SJSA1 (cell line): ENCODE data around the gene DNAJC6. TPM values are rescaled to one million over a fixed set of nuclear protein-coding genes. Genes with fewer than 3 reads are reported as not detected.

Experiments
- DNase-seq, 2 experiments: peaks; one replicate each; pipeline ENCODE4 v3.0.0-alpha.2; 2015 to 2020; ENCODE audit warnings: low spot score in 2 of 2, low read depth in 1 of 2
- H3K27ac ChIP-seq: fragments of 250-450 bp; sonication (Bioruptor Pico); 2 replicates; pipeline ENCODE4 v1.5.1; 2020; ENCODE audit warnings: mild to moderate bottlenecking, moderate library complexity
- H3K27me3 ChIP-seq: fragments of 250-450 bp; sonication (Bioruptor Pico); replicated peaks from 2 replicates; pipeline ENCODE4 v1.5.1; 2020; ENCODE audit warnings: mild to moderate bottlenecking, moderate library complexity
- H3K36me3 ChIP-seq: fragments of 250-450 bp; sonication (Bioruptor Pico); 2 replicates; pipeline ENCODE4 v1.5.1; 2020; ENCODE audit warnings: mild to moderate bottlenecking
- H3K4me1 ChIP-seq: fragments of 250-450 bp; sonication (Bioruptor Pico); replicated peaks from 2 replicates; pipeline ENCODE4 v1.6.1; 2021; ENCODE audit warnings: mild to moderate bottlenecking
- H3K4me3 ChIP-seq: fragments of 250-450 bp; sonication (Bioruptor Pico); 2 replicates; pipeline ENCODE4 v1.5.1; 2020; ENCODE audit warnings: mild to moderate bottlenecking
- H3K9me3 ChIP-seq: fragments of 250-450 bp; sonication (Bioruptor Pico); replicated peaks from 2 replicates; pipeline ENCODE4 v1.5.1; 2020; ENCODE audit warnings: mild to moderate bottlenecking
- total RNA-seq: library from RNA; depleted of rRNA; stranded (reverse); fragments of >200 nt; shearing (Covaris generic); gene quantifications from 2 replicates; pipeline ENCODE4 v1.2.3, GENCODE V29; 2014

The DNAJC6 gene
- total RNA-seq, 1 experiment from 2014 or later: 0.47 TPM

GRCh38 chr1:65412256-65412983, 103.1 kb downstream of the DNAJC6 start:
- Histone ChIP-seq H3K9me3 (no peaks in the 10 kb centered on the region), H3K4me3 (no peak overlapping the region), H3K27ac (no peak overlapping the region), H3K36me3 (no peaks in the 10 kb centered on the region), H3K27me3 (peaks cover 8% of the 10 kb centered on the region; the same call in 1 of the 2 replicates), H3K4me1 (peaks cover 19% of the 10 kb centered on the region)
- no peak for DNase-seq

- H3K36me3 ChIP-seq: no peaks in the 10 kb centered on the region
- H3K27ac ChIP-seq: no peak overlapping the region
- DNase-seq: no peak
- peaks cover 19% of the 10 kb centered on the region for H3K4me1 ChIP-seq
- peaks cover 8% of the 10 kb centered on the region; the same call in 1 of the 2 replicates for H3K27me3 ChIP-seq
- H3K4me3 ChIP-seq: no peak overlapping the region
- H3K9me3 ChIP-seq: no peaks in the 10 kb centered on the region
These were observed 103.6 kb downstream of the DNAJC6 start for GRCh38 chr1:65412984-65413375.

- Histone ChIP-seq H3K9me3 (no peaks in the 10 kb centered on the region), H3K4me3 (no peak overlapping the region), H3K27ac (no peak overlapping the region), H3K27me3 (peaks cover 8% of the 10 kb centered on the region; the same call in 1 of the 2 replicates), H3K36me3 (no peaks in the 10 kb centered on the region), H3K4me1 (peaks cover 21% of the 10 kb centered on the region)
- DNase-seq: no peak
These were observed 105.2 kb downstream of the DNAJC6 start for GRCh38 chr1:65414538-65414937.

- peaks cover 22% of the 10 kb centered on the region for H3K4me1 ChIP-seq
- no peak overlapping the region for H3K4me3 ChIP-seq
- DNase-seq: no peak
- peaks cover 8% of the 10 kb centered on the region; the same call in 1 of the 2 replicates for H3K27me3 ChIP-seq
- peaks cover 7% of the 10 kb centered on the region for H3K36me3 ChIP-seq
- H3K27ac ChIP-seq: no peak overlapping the region
- no peaks in the 10 kb centered on the region; the same call in 1 of the 2 replicates for H3K9me3 ChIP-seq
These were observed 107.4 kb downstream of the DNAJC6 start for GRCh38 chr1:65416767-65417166.

GRCh38 chr1:65417729-65418128, 108.4 kb downstream of the DNAJC6 start:
- Histone ChIP-seq H3K27me3 (peaks cover 8% of the 10 kb centered on the region; the same call in 1 of the 2 replicates), H3K27ac (no peak overlapping the region), H3K9me3 (no peaks in the 10 kb centered on the region; the same call in 1 of the 2 replicates), H3K4me1 (peaks cover 32% of the 10 kb centered on the region), H3K36me3 (peaks cover 9% of the 10 kb centered on the region), H3K4me3 (no peak overlapping the region)
- no peak for DNase-seq

GRCh38 chr1:65418522-65419185, 109.3 kb downstream of the DNAJC6 start:
- H3K27ac ChIP-seq: no peak overlapping the region
- peaks cover 8% of the 10 kb centered on the region; the same call in 1 of the 2 replicates for H3K27me3 ChIP-seq
- peaks cover 38% of the 10 kb centered on the region for H3K4me1 ChIP-seq
- peak in 1 of 2 experiments; percentile 23 for DNase-seq
- no peaks in the 10 kb centered on the region; the same call in 1 of the 2 replicates for H3K9me3 ChIP-seq
- peaks cover 12% of the 10 kb centered on the region for H3K36me3 ChIP-seq
- no peak overlapping the region for H3K4me3 ChIP-seq

GRCh38 chr1:65419681-65420589, 110.6 kb downstream of the DNAJC6 start:
- H3K27me3 ChIP-seq: peaks cover 8% of the 10 kb centered on the region; the same call in 1 of the 2 replicates
- peak overlapping the region; percentile 99 for H3K27ac ChIP-seq
- H3K4me3 ChIP-seq: peak overlapping the region; percentile 99
- peaks cover 15% of the 10 kb centered on the region for H3K36me3 ChIP-seq
- H3K4me1 ChIP-seq: peaks cover 51% of the 10 kb centered on the region
- no peaks in the 10 kb centered on the region; the same call in 1 of the 2 replicates for H3K9me3 ChIP-seq
- peak; percentile 92 to 99 for DNase-seq

- H3K27ac ChIP-seq: peak within 1 kb of the TSS; percentile 99
- peak in 1 of 2 experiments; percentile 89 for DNase-seq
- H3K4me1 ChIP-seq: peaks cover 58% of the 10 kb centered on the region
These were observed 111.4 kb downstream of the DNAJC6 start, which contains the start of the genes LEPR and LEPROT for GRCh38 chr1:65420590-65421350. Gene LEPR (plus strand): TSS chr1:65420668. CDS start chr1:65565566, 144,898 bp downstream. Gene LEPROT (plus strand): TSS chr1:65420668. CDS start chr1:65420725, 57 bp downstream.

GRCh38 chr1:65421351-65422025, 112.1 kb downstream of the DNAJC6 start:
- no peaks in the 10 kb centered on the region for H3K27me3 ChIP-seq
- H3K9me3 ChIP-seq: no peaks in the 10 kb centered on the region; the same call in 1 of the 2 replicates
- no peak for DNase-seq
- peak overlapping the region; percentile 99 for H3K27ac ChIP-seq
- peak overlapping the region; percentile 99 for H3K4me3 ChIP-seq
- peaks cover 65% of the 10 kb centered on the region for H3K4me1 ChIP-seq
- H3K36me3 ChIP-seq: peaks cover 27% of the 10 kb centered on the region

More at GRCh38 chr1:65420590-65421350, 111.4 kb downstream of the DNAJC6 start, which contains the start of the genes LEPR and LEPROT:
- H3K36me3 ChIP-seq: peaks cover 21% of the 10 kb centered on the region
- H3K27me3 ChIP-seq: 0 out of 2 replicates have a peak, but pooled peaks cover 3% of the 10 kb centered on the region
- H3K9me3 ChIP-seq: no peaks in the 10 kb centered on the region; the same call in 1 of the 2 replicates
- H3K4me3 ChIP-seq: peak within 1 kb of the TSS; percentile 99

- Histone ChIP-seq H3K4me1 (peaks cover 72% of the 10 kb centered on the region), H3K27me3 (no peaks in the 10 kb centered on the region), H3K9me3 (no peaks in the 10 kb centered on the region; the same call in 1 of the 2 replicates), H3K27ac (peak overlapping the region; percentile 99), H3K4me3 (peak overlapping the region; percentile 99), H3K36me3 (peaks cover 37% of the 10 kb centered on the region)
- no peak for DNase-seq
These were observed 113.2 kb downstream of the DNAJC6 start for GRCh38 chr1:65422241-65423203.

- Histone ChIP-seq H3K27ac (peak overlapping the region; percentile 90), H3K4me1 (peaks cover 69% of the 10 kb centered on the region), H3K27me3 (no peaks in the 10 kb centered on the region), H3K9me3 (no peaks in the 10 kb centered on the region; the same call in 1 of the 2 replicates), H3K36me3 (peaks cover 50% of the 10 kb centered on the region), H3K4me3 (no peak overlapping the region)
- DNase-seq: peak in 1 of 2 experiments; percentile 71
These were observed 114.7 kb downstream of the DNAJC6 start for GRCh38 chr1:65423884-65424572.
